ENCODE results near the gene MADCAM1. TPM values are rescaled to one million over a fixed set of nuclear protein-coding genes. Genes with fewer than 3 reads are reported as not detected.

Gene MADCAM1
- total RNA-seq, 3 donors from 2014 or later (not counting 1 experiment from before 2014, with no cell fraction given), result 0.43 to 0.54 TPM; not detected in 1

DNA sequence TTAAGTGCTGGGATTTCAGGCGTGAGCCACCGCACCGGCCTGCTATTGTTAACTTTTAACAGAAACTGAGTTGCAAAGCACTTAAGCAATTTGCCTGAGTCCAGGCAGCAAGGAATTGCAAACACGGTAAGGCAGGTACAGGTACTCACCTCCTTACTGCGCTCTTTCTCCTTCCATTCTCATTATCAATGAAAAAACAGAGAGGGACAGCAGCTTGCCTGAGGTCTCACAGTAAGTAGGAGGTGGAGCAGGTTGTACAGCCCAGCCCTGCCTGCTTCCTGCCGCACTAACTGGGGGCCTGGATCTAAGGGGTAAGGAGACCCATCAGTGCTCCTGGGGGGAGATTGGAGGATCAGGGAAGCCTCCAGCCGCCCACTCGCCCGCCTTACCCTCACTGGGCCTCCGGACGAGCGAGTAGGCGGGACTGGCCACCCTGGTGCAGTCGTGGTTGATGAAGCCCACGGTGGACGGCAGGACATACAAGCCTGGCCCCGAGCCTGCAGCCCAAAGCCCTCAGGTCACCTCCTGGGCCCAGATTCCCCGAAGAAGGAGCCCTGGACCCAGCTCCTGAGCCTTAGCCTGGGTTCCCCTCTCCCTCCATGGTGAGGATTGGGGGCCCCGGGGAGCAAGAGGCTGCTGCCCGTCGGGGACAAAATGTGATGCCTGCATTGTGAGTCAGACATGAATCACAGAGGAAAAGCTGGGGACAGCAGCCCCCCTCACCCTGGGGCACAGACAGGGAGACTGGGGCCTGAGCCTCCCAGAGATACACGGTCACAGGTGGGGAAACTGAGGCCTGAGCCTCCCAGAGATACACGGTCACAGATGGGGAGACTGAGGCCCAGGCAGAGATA lies 24.1 kb upstream of the MADCAM1 start:
- H3K27me3 ChIP-seq (ENCODE audit: control insufficient read depth, insufficient read depth, low read length), result no peaks in the 10 kb centered on the region
- Mint-ChIP-seq H3K27ac (no peak overlapping the region), H3K4me3 (no peak overlapping the region), H3K27me3 (ENCODE audit: low read depth in 2 of 2) (peaks cover 0 to 6% of the 10 kb centered on the region in 2 donors), H3K36me3 (no peaks in the 10 kb centered on the region), H3K4me1 (no peaks in the 10 kb centered on the region), H3K9me3 (no peaks in the 10 kb centered on the region)
- ATAC-seq, result no peak
- no peak overlapping the region for H3K4me3 ChIP-seq (ENCODE audit: low read length)
- no peak for DNase-seq
- intact Hi-C loops (cut with micrococcal nuclease), result no loop called here
- H3K36me3 ChIP-seq (ENCODE audit: control insufficient read depth, insufficient read depth, low read length), result no peaks in the 10 kb centered on the region
- TF ChIP-seq CTCF (IDR thresholded peaks at IDR 0.05), result no peak
- WGBS (ENCODE audit: insufficient coverage), result 81% methylated on average over 22 of the region's 23 CpGs
- no peaks in the 10 kb centered on the region for H3K4me1 ChIP-seq (ENCODE audit: control insufficient read depth, insufficient read depth, low read length)
- H3K9me3 ChIP-seq (ENCODE audit: control insufficient read depth, insufficient read depth, low read length), result no peaks in the 10 kb centered on the region
- no peak overlapping the region for H3K27ac ChIP-seq (ENCODE audit: low read length)

GRCh38 chr19:474126-475078 lies 21.9 kb upstream of the MADCAM1 start:
- no peak overlapping the region for H3K4me3 Mint-ChIP-seq
- peaks cover 0 to 6% of the 10 kb centered on the region in 2 donors for H3K27me3 Mint-ChIP-seq (ENCODE audit: low read depth in 2 of 2)
- ATAC-seq (no peak), DNase-seq (no peak)
- no peak overlapping the region for H3K4me3 ChIP-seq (ENCODE audit: low read length)
- no peaks in the 10 kb centered on the region for H3K36me3 ChIP-seq (ENCODE audit: control insufficient read depth, insufficient read depth, low read length)
- H3K4me1 ChIP-seq (ENCODE audit: control insufficient read depth, insufficient read depth, low read length), result no peaks in the 10 kb centered on the region
- H3K27me3 ChIP-seq (ENCODE audit: control insufficient read depth, insufficient read depth, low read length), result no peaks in the 10 kb centered on the region
- H3K36me3 Mint-ChIP-seq, result no peaks in the 10 kb centered on the region
- 73% methylated on average over 57 of the region's 57 CpGs for whole genome bisulfite sequencing (ENCODE audit: insufficient coverage)
- no peaks in the 10 kb centered on the region for H3K4me1 Mint-ChIP-seq
- intact Hi-C loops (cut with micrococcal nuclease), result no loop called here
- no peaks in the 10 kb centered on the region for H3K9me3 Mint-ChIP-seq
- no peaks in the 10 kb centered on the region for H3K9me3 ChIP-seq (ENCODE audit: control insufficient read depth, insufficient read depth, low read length)
- H3K27ac ChIP-seq (ENCODE audit: low read length), result no peak overlapping the region
- TF ChIP-seq CTCF (IDR thresholded peaks at IDR 0.05), result no peak
- H3K27ac Mint-ChIP-seq, result no peak overlapping the region

DNA sequence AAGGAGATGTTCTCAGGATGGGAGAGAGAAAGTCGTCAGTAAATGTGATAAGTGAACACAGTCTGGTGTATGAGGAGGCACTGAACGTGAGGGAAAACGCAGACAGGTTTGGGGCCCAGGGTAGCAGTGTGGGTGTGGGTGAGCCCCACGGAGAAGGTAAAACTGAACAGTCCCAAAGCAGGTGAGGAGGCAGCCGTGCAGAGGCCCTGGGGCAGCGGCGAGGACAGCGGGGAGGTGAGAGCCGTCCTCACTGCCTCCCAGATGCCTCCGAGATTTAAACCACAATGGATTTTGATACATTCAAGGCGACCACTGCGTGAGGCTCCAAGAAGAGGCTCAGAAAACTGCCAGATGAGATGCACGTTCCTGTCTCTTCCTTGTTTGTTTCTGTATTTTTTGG lies 20.9 kb upstream of the MADCAM1 start:
- H3K27ac Mint-ChIP-seq, result no peak overlapping the region
- intact Hi-C loops (cut with micrococcal nuclease), result no loop called here
- peaks cover 5 to 7% of the 10 kb centered on the region in 2 donors for H3K4me1 Mint-ChIP-seq
- no peak for DNase-seq
- H3K36me3 Mint-ChIP-seq, result no peaks in the 10 kb centered on the region
- no peak overlapping the region for H3K27ac ChIP-seq (ENCODE audit: low read length)
- peaks cover 2 to 6% of the 10 kb centered on the region in 2 donors for H3K9me3 Mint-ChIP-seq
- no peaks in the 10 kb centered on the region for H3K27me3 ChIP-seq (ENCODE audit: control insufficient read depth, insufficient read depth, low read length)
- H3K9me3 ChIP-seq (ENCODE audit: control insufficient read depth, insufficient read depth, low read length), result no peaks in the 10 kb centered on the region
- no peak for ATAC-seq
- peaks cover 6% of the 10 kb centered on the region for H3K4me1 ChIP-seq (ENCODE audit: control insufficient read depth, insufficient read depth, low read length)
- no peaks in the 10 kb centered on the region for H3K36me3 ChIP-seq (ENCODE audit: control insufficient read depth, insufficient read depth, low read length)
- no peak overlapping the region for H3K4me3 ChIP-seq (ENCODE audit: low read length)
- no peak overlapping the region for H3K4me3 Mint-ChIP-seq
- H3K27me3 Mint-ChIP-seq (ENCODE audit: low read depth in 2 of 2), result peaks cover 0 to 6% of the 10 kb centered on the region in 2 donors
- no peak for TF ChIP-seq CTCF (IDR thresholded peaks at IDR 0.05)
- WGBS (ENCODE audit: insufficient coverage), result 77% methylated on average over 13 of the region's 13 CpGs

Measured in natural killer cell (primary cell).